GM12878 (cell line): ENCODE data around the gene CCL25. TPM values are rescaled to one million over a fixed set of nuclear protein-coding genes. Genes with fewer than 3 reads are reported as not detected.

Experiments
- ATAC-seq: fragments of 200-7000 bp; cut with Tn5 transposase; 3 replicates; pipeline ENCODE4 v1.9.1; 2020; ENCODE audit warnings: mild to moderate bottlenecking, moderate library complexity
- BruUV-seq: library from RNA; stranded (reverse); fragments of 400-500 nt; replicated peaks from 2 replicates; lab custom pipeline; 2021; lab: Mats Ljungman, UMichigan
- CTCF ChIA-PET: fragments of 300-600 bp; sonication (Branson Sonifier 250); formaldehyde crosslinking; extraction: SDS; loops from one replicate; lab custom pipeline; 2021; ENCODE audit warnings: inconsistent platforms; lab: Yijun Ruan, JAX
- POLR2A ChIA-PET: fragments of 350-600 bp; formaldehyde crosslinking; extraction: SDS; loops from one replicate; lab custom pipeline; 2021; ENCODE audit warnings: inconsistent platforms; lab: Charles Lee
- RAD21 ChIA-PET: fragments of 300-600 bp; sonication (Branson Sonifier 250); formaldehyde crosslinking; loops from one replicate; lab custom pipeline; 2023; ENCODE audit warnings: antibody characterized with exemption; ENCODE audit not compliant: unreplicated experiment; lab: Charles Lee
- SMC1A ChIA-PET: fragments of 300-600 bp; sonication (Branson Sonifier 250); formaldehyde crosslinking; loops from one replicate; lab custom pipeline; 2023; ENCODE audit not compliant: unreplicated experiment, uncharacterized antibody; lab: Charles Lee
- DNase-seq: peaks from one replicate; pipeline ENCODE4 v3.0.0-alpha.2; 2011; ENCODE audit warnings: low read depth, low spot score
- FAIRE-seq: peaks from 3 replicates; lab custom pipeline; 2011; peaks lifted over from hg19 to GRCh38; lab: Jason Lieb, UNC
- H2AFZ ChIP-seq: 2 replicates; pipeline ENCODE4 v1.6.0; 2011; ENCODE audit warnings: low read depth, low read length, control low read depth; ENCODE audit not compliant: control insufficient read depth
- H3K27ac ChIP-seq: 2 replicates; pipeline ENCODE4 v1.5.1; 2011; ENCODE audit warnings: control low read depth; ENCODE audit not compliant: control insufficient read depth, insufficient read depth
- H3K27me3 ChIP-seq, 2 experiments: replicated peaks in 1 of 2; 2 replicates each; pipeline versions ENCODE4 v1.6.0 to v1.6.1; 2011; ENCODE audit warnings: low read length in 1 of 2; ENCODE audit not compliant: control insufficient read depth in 2 of 2, insufficient read depth in 2 of 2
- H3K36me3 ChIP-seq, 2 experiments: 2 replicates each; pipeline ENCODE4 v1.5.1; 2011; ENCODE audit warnings: low read length in 1 of 2; ENCODE audit not compliant: control insufficient read depth in 2 of 2, insufficient read depth in 2 of 2
- H3K4me1 ChIP-seq: 2 replicates; pipeline ENCODE4 v1.6.1; 2011; ENCODE audit warnings: mild to moderate bottlenecking, low read length, moderate library complexity, mixed read lengths; ENCODE audit not compliant: control insufficient read depth, insufficient read depth
- H3K4me2 ChIP-seq: 2 replicates; pipeline ENCODE4 v1.6.0; 2011; ENCODE audit warnings: control low read depth; ENCODE audit not compliant: control insufficient read depth, insufficient read depth
- H3K4me3 ChIP-seq: fragments of 200-600 bp; sonication (generic); 2 replicates; pipeline ENCODE4 v1.5.1; 2016
- H3K79me2 ChIP-seq: 2 replicates; pipeline ENCODE4 v1.6.0; 2011; ENCODE audit warnings: low read length; ENCODE audit not compliant: control insufficient read depth, insufficient read depth
- H3K9ac ChIP-seq: 2 replicates; pipeline ENCODE4 v1.8.0; 2011; ENCODE audit warnings: low read length, control low read depth, mixed read lengths; ENCODE audit not compliant: control insufficient read depth, insufficient read depth
- H3K9me3 ChIP-seq: replicated peaks from 3 replicates; pipeline ENCODE4 v1.5.1; 2011; ENCODE audit warnings: mild to moderate bottlenecking, low read length; ENCODE audit not compliant: control insufficient read depth, insufficient read depth
- H4K20me1 ChIP-seq: 2 replicates; pipeline ENCODE4 v1.6.0; 2011; ENCODE audit not compliant: control insufficient read depth, insufficient read depth
- ATF3 ChIP-seq: IDR thresholded peaks from 2 replicates; pipeline ENCODE4 v1.6.1; 2011; ENCODE audit warnings: low read depth, mild to moderate bottlenecking, low read length, moderate library complexity, borderline replicate concordance; ENCODE audit errors: extremely low read depth
- CREB1 ChIP-seq: IDR thresholded peaks from 2 replicates; pipeline ENCODE4 v1.6.1; 2012; ENCODE audit warnings: low read depth, mild to moderate bottlenecking, inconsistent platforms
- E2F8 ChIP-seq: fragments of 450-650 bp; IDR thresholded peaks from 2 replicates; pipeline ENCODE4 v1.6.1; 2018; ENCODE audit warnings: mild to moderate bottlenecking, low read depth, moderate library complexity; ENCODE audit not compliant: partially characterized antibody
- HDAC2 ChIP-seq: fragments of 200-600 bp; sonication (generic); IDR thresholded peaks from 2 replicates; pipeline ENCODE4 v1.6.1; 2017
- KAT2A ChIP-seq: conservative IDR thresholded peaks from 2 replicates; pipeline ENCODE4 v1.6.1; 2011; ENCODE audit warnings: low read depth, low read length; ENCODE audit not compliant: control insufficient read depth
- RBBP5 ChIP-seq: fragments of 200-600 bp; sonication (generic); conservative IDR thresholded peaks from 2 replicates; pipeline ENCODE4 v1.6.1; 2016
- TARDBP ChIP-seq: IDR thresholded peaks from 2 replicates; pipeline ENCODE4 v1.6.1; 2016; ENCODE audit warnings: borderline replicate concordance
- YBX1 ChIP-seq: fragments of 450-650 bp; IDR thresholded peaks from 2 replicates; pipeline ENCODE4 v1.6.1; 2016; ENCODE audit warnings: antibody characterized with exemption
- WGBS: methylation state at CpG from one replicate; pipeline ENCODE4 v1.1.6; 2016; ENCODE audit warnings: low lambda C conversion rate; ENCODE audit not compliant: insufficient replicate concordance, insufficient coverage; ENCODE audit errors: missing lambda C conversion rate; 5-methylcytosine and 5-hydroxymethylcytosine counted together
- in situ Hi-C: fragments of 300-500 bp; cut with MboI; formaldehyde crosslinking; loops from 9 replicates; pipeline ENCODE4 v1.14.3; 2018; ENCODE audit warnings: mixed read lengths
- intact Hi-C: fragments of 100-400 bp; cut with micrococcal nuclease; formaldehyde crosslinking; loops from one replicate; pipeline ENCODE4 v1.14.2; 2022; ENCODE audit not compliant: unreplicated experiment
- polyA plus RNA-seq, 11 experiments: library from polyadenylated mRNA; depleted of rRNA in 4 of 11; unstranded in 6 of 11; stranded (reverse) in 5 of 11; fragments of >200 nt; fragmentation: Nextera tagmentation in 4 of 11; fragmentation: Illumina TruSeq in 1 of 11; extraction: Ambion mirVana in 4 of 11; extraction: Trizol in 1 of 11; gene quantifications; 1 replicate in 1 of 11; 2 replicates in 10 of 11; pipeline versions ENCODE4 v1.2.1 to v1.2.3, GENCODE V29; 2011 to 2016; ENCODE audit warnings: inconsistent platforms in 2 of 11, missing spikeins in 2 of 11, low read depth in 1 of 11
- total RNA-seq, 4 experiments: library from RNA; depleted of rRNA in 3 of 4; stranded (reverse); fragments of >200 nt in 3 of 4; fragmentation: Illumina TruSeq in 1 of 4; extraction: Trizol in 1 of 4; gene quantifications; 2 replicates each; pipeline versions ENCODE4 v1.2.1 to v1.2.3, GENCODE V29; 2013 to 2021
- TF ChIP-seq, protein P1 (sequence below): fragments of 450-650 bp; IDR thresholded peaks from 2 replicates; pipeline ENCODE4 v1.6.1; 2016; ENCODE audit warnings: mild to moderate bottlenecking

Gene CCL25
- total and polyA plus RNA-seq, 10 of the 15 experiments (the other 5 are each of a cell fraction or from before 2014, with no cell fraction given): 0.53 to 12.0 (median 8.3) TPM

DNA sequence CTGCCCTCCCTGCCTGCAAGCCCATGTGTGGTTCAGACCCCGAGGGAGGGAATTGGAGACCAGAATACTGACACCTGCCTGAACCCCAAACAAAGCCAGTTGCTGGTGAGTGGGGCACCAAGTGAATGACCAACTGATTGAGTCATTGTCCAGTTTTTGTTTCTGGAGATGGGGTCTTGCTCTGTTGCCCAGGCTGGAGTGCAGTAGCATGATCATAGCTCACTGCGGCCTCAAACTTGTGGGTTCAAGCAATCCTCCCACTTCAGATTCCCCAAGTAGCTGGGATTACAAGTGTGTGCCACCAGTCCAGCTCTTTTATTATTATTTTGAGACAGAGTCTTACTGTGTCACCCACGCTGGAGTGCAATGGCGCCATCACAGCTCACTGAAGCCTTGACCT is 4.0 kb downstream of the CCL25 start:
- Histone ChIP-seq H3K4me3 (no peak overlapping the region), H3K9me3 (no peaks in the 10 kb centered on the region), H3K27ac (no peak overlapping the region), H4K20me1 (no peaks in the 10 kb centered on the region), H3K36me3 (no peaks in the 10 kb centered on the region), H3K27me3 (no peaks in the 10 kb centered on the region), H3K4me1 (peaks cover 8% of the 10 kb centered on the region), H2AFZ (no peak overlapping the region), H3K9ac (no peak overlapping the region), H3K4me2 (no peak overlapping the region), H3K79me2 (no peaks in the 10 kb centered on the region)
- intact Hi-C loops (no loop called here), in situ Hi-C loops (no loop called here)
- RAD21 ChIA-PET: no interaction called here
- SMC1A ChIA-PET: no interaction called here
- CTCF ChIA-PET: no interaction called here
- no peak for TF ChIP-seq ATF3
- TF ChIP-seq TARDBP: no peak
- no peak for TF ChIP-seq CREB1
- TF ChIP-seq HDAC2: no peak
- TF ChIP-seq, protein P1, sequence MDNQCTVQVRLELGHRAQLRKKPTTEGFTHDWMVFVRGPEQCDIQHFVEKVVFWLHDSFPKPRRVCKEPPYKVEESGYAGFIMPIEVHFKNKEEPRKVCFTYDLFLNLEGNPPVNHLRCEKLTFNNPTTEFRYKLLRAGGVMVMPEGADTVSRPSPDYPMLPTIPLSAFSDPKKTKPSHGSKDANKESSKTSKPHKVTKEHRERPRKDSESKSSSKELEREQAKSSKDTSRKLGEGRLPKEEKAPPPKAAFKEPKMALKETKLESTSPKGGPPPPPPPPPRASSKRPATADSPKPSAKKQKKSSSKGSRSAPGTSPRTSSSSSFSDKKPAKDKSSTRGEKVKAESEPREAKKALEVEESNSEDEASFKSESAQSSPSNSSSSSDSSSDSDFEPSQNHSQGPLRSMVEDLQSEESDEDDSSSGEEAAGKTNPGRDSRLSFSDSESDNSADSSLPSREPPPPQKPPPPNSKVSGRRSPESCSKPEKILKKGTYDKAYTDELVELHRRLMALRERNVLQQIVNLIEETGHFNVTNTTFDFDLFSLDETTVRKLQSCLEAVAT: no peak
- TF ChIP-seq E2F8: no peak
- no peak for TF ChIP-seq KAT2A
- no peak for TF ChIP-seq YBX1
- TF ChIP-seq RBBP5: no peak
- ATAC-seq: no peak
- no peak for FAIRE-seq
- BruUV-seq: no TSS peak
- 60% methylated on average over 4 of the region's 4 CpGs for WGBS
- no peak for DNase-seq
- POLR2A ChIA-PET: no interaction called here
